Prostate gland (tissue), 2 donors: Measurements from ENCODE around the gene MAP1LC3A.

Source experiments
- CTCF ChIP-seq, 4 experiments: fragments of 200-600 bp in 2 of 4; fragments of 450-650 bp in 2 of 4; sonication (generic) in 2 of 4; IDR thresholded peaks; 1 replicate in 3 of 4; 2 replicates in 1 of 4; pipeline ENCODE4 v1.5.1; 2016 to 2019; ENCODE audit warnings: antibody characterized with exemption in 4 of 4, mild to moderate bottlenecking in 2 of 4, moderate library complexity in 2 of 4
- POLR2A ChIP-seq: fragments of 450-650 bp; IDR thresholded peaks from one replicate; pipeline ENCODE4 v1.6.1; 2016; ENCODE audit warnings: antibody characterized with exemption, mild to moderate bottlenecking
- POLR2AphosphoS5 ChIP-seq: sonication (generic); formaldehyde crosslinking; IDR thresholded peaks from one replicate; pipeline ENCODE4 v1.6.1; 2017; ENCODE audit warnings: antibody characterized with exemption

DNA sequence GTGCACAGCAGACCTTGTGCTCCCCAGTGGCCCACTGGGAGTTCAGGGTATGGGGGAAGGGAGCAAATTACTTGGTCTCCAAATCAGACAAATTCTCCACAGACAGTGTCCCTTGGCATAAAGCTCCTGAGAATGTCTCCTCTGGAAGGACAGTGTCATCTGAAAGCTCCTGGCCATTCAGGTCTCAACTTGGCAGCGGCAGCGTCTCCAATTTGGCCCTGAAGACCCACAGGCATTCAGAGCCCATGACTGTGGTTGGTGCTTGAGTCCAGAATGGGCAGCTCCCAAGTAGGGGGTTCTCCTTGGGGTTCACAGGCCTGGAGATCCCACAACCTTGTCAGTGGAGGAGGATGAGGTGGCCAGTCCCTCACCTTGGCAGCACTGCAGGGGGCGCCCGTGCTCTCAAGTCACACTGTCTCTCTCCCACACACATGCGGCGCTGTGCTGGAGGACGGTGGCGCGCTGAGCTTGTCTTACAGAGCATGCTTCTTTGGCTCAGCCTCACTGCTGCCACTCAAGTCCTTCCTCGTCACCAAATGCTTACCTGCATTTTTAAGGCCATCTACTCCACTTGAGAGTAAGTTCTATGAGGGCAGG is 21.6 kb upstream of the MAP1LC3A start:
- peak in 2 of 4 experiments; percentile 29 to 35 for TF ChIP-seq CTCF (IDR thresholded peaks at IDR 0.05)
- no peak for TF ChIP-seq POLR2A
- TF ChIP-seq POLR2AphosphoS5 = no peak
